ENCODE measurements around the gene TBCD.

DNA sequence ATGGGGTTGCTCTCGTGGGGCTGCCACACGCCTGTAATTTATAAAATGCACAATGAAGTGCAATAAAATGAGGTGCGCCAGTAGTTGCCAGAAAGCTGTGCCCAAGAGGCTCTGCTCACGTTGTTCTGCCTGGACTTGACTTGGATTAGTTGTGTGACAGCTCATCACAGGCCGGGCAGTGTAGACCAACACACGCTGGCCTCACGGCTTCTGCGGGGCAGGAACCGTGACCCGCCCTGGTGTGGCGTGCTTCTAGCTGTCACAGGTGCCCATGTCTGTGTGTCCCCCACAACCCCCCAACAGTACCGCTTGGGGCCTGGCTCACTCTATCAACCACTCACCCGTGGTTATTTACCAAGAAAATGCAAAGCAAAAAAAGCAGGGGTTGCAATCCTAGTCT, 200.2 kb downstream of the TBCD start:
- TF ChIP-seq CTCF (IDR thresholded peaks at IDR 0.05) (no peak), POLR2A (IDR thresholded peaks at IDR 0.05) (no peak)

Measured in breast epithelium (tissue), 3 donors.